Epithelial cell of esophagus (primary cell): ENCODE results near the gene ULK4.

Experiments used
- DNase-seq: peaks from one replicate; pipeline ENCODE4 v3.0.0; 2010; ENCODE audit warnings: low read depth
- H3K4me3 ChIP-seq: 2 replicates; pipeline ENCODE4 v1.5.1; 2011; ENCODE audit warnings: mild to moderate bottlenecking, low read length, control low read depth
- TF ChIP-seq, protein P1 (sequence below): IDR thresholded peaks from 2 replicates; pipeline ENCODE4 v1.5.1; 2011; ENCODE audit warnings: low read depth, mild to moderate bottlenecking, low read length, control low read depth, inconsistent platforms; ENCODE audit not compliant: insufficient read depth; ENCODE audit errors: missing control alignments

ULK4 gene

DNA sequence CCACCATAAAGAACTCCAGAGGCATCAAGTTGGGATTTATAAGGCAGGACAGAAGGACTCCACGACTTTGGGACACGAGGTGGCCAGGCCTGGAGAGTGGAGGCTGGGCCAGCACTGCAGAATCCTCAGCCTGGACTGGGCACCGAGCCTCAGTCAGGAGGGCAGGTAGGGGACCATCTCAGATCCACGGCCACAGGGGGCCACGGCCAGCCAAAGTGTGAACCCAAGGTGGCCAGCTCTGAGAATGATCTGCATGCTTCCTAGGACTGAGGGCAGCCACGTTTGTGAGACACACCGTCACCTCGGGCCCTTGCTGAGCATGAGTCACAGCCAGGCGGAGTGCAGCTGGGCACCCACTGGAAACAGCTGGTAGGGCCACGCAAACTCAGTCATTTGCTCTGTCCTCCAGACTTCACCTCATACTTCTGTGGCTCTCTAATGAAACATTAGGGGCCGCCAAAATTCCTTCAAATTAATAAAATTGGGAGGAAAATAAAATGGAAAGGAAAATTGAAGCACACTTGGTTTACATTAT is 696.8 kb downstream of the ULK4 start:
- peak; percentile 70 for DNase-seq
- no peak overlapping the region for H3K4me3 ChIP-seq
- TF ChIP-seq, protein P1, sequence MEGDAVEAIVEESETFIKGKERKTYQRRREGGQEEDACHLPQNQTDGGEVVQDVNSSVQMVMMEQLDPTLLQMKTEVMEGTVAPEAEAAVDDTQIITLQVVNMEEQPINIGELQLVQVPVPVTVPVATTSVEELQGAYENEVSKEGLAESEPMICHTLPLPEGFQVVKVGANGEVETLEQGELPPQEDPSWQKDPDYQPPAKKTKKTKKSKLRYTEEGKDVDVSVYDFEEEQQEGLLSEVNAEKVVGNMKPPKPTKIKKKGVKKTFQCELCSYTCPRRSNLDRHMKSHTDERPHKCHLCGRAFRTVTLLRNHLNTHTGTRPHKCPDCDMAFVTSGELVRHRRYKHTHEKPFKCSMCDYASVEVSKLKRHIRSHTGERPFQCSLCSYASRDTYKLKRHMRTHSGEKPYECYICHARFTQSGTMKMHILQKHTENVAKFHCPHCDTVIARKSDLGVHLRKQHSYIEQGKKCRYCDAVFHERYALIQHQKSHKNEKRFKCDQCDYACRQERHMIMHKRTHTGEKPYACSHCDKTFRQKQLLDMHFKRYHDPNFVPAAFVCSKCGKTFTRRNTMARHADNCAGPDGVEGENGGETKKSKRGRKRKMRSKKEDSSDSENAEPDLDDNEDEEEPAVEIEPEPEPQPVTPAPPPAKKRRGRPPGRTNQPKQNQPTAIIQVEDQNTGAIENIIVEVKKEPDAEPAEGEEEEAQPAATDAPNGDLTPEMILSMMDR, result no peak

DNA sequence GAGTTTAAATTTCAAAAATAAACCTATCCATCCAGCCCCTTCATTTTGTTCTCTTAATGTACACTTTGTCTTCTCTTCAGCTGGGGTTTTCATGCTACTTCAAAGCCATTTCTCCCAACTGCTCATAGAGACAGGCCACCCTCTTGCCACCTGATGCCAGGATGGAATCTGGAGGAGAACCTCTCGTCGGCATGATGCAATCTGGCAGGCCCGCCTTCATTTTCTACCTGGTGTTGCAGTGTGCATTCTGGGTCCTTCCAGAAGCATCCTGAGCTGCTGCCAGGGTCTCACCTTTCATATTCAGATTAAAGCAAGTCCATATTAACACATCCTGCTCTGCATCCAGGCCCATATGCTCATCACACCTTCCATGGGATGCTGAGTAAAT is 701.8 kb downstream of the ULK4 start:
- no peak for DNase-seq
- TF ChIP-seq, protein P1, result no peak
- H3K4me3 ChIP-seq, result no peak overlapping the region

DNA sequence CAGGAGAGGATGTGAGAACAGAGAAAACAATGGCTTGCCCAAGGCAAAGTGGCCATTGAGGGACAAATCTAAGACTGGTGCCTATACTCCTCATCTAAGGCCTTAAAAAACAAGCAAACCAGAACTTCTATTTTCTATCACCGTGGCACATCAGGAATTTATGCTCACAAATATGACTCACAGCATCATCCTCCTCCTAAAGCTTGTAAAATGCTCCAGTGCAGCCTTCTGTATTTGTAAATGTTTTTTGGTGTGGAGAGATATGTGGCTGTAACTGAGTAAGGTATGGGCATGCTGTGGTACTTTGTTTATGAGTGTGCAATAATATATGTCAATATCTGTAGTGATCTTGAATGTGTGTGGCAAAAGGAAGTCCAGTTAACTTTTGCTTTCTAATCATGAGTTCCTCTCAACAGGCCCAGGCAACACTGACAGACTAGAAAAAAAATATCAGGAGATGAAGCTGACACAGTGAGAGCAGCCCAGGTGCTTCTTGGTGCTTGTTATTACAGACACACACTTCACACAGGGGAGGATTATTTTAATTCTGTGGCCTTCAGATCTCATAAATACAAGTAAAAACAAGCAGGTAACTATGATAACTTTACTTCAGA is 702.3 kb downstream of the ULK4 start:
- TF ChIP-seq, protein P1, result no peak
- DNase-seq, result no peak
- H3K4me3 ChIP-seq, result no peak overlapping the region

DNA sequence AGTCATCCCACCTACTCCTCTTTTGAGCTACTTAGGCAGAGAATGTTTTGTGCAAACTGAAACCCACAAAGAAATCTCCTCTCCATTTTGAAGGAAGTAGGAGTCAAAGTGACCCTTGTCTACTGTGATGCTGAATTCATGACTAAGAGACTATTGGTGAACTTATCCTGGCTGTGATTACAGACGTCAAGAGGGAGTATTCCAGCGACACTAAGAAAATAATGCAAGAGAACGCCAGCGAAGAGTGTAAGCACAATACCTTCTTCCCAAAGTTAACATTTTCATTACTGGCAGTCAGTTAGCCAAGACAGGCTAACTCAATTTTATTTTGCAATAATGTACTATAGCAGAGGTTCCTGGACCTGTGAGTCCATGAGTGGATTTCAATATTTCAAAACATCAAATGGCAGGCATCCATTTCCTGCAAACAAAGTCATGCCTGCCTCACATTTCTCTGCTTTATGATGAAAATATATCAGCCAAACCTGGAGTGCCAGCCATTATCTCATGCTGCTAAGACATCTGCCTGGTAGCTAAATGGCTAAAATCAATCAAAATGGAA is 703.6 kb downstream of the ULK4 start:
- TF ChIP-seq, protein P1, result no peak
- no peak for DNase-seq

DNA sequence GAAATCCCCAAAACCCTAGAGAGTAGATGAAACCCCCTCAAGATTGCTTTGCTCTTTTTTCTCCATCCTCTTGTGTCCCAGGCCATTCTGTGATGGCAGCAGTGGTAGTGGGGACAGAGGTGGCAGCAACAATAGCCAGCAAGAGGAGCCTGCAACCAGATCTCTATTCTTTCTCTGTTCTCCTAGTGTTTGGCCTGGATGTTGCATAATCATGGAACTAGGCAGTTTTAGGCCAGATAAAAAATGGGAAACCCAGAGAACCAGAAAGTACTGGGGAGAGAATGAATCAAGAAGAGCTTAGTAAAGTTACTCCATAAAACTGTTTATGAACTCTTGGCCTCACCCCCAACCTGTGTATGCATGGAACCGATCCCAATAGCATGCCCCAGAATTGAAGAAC is 710.3 kb downstream of the ULK4 start:
- no peak for DNase-seq
- H3K4me3 ChIP-seq, result no peak overlapping the region
- TF ChIP-seq, protein P1, result no peak

More for the DNA sequence above, 703.6 kb downstream of the ULK4 start:
- H3K4me3 ChIP-seq, result no peak overlapping the region

DNA sequence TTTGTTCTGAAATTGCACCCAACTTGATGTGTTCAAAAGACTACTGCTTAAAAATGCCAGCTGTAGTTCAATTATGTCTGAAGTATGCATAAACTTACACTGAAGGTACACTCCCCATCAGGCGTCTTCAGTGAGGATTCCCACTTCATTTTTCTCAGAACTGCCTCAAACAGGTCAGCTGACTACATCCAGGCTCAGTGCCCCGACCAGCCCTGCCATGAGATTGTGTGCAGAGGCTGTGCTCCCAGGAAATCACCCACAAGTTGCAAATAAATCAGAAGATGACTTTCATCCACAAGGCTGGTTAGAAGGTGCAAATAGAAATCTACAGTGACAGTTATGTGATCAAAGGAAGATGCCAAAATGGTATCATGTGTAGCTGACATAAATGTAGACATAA is 711.1 kb downstream of the ULK4 start:
- H3K4me3 ChIP-seq, result no peak overlapping the region
- TF ChIP-seq, protein P1, result no peak
- no peak for DNase-seq

DNA sequence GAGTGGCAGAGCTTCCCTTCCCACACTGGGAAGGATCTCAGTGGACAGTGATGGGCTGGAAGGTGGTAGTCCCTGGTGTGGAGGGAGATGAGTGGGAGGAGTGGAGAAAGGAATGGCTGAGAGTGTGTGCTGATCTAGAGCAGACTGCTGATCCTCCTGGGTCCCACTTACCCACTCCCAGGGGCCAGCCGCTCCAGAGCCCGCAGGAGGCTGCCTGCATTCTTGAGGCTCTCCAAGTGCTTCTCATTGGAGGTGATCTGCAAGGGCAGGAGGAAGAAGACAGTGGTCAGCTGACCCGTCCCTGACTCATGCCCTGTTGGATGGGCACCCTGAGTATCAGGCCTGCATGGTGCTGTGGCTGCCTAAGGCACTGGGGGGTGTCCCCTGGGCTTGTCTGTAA is 712.6 kb downstream of the ULK4 start:
- DNase-seq, result no peak
- TF ChIP-seq, protein P1, result no peak
- no peak overlapping the region for H3K4me3 ChIP-seq
